Embryonic facial prominence (tissue), 1 donor: ENCODE results near the gene ZNF579.

ENCODE experiments used
- DNase-seq: peaks from one replicate; pipeline ENCODE4 v3.0.0-alpha.2; 2016; ENCODE audit errors: extremely low spot score

Gene ZNF579

GRCh38 chr19:55567708-55568328 is 12.8 kb downstream of the ZNF579 start:
- DNase-seq: no peak

GRCh38 chr19:55566823-55567222 is 13.8 kb downstream of the ZNF579 start:
- DNase-seq: no peak

GRCh38 chr19:55563261-55563690 is 17.4 kb downstream of the ZNF579 start:
- no peak for DNase-seq

- no peak for DNase-seq
Observed at GRCh38 chr19:55559684-55560083, 21.0 kb downstream of the ZNF579 start.

- DNase-seq: no peak
Observed at GRCh38 chr19:55554741-55555152, 25.9 kb downstream of the ZNF579 start.

GRCh38 chr19:55554302-55554701 is 26.3 kb downstream of the ZNF579 start:
- no peak for DNase-seq

- DNase-seq: no peak
Observed at GRCh38 chr19:55553217-55554182, 27.1 kb downstream of the ZNF579 start.

GRCh38 chr19:55552620-55553019 is 28.0 kb downstream of the ZNF579 start:
- peak; percentile 20 for DNase-seq

GRCh38 chr19:55552206-55552605 is 28.4 kb downstream of the ZNF579 start:
- DNase-seq: no peak

- no peak for DNase-seq
Observed at GRCh38 chr19:55550321-55550650, 30.4 kb downstream of the ZNF579 start.

GRCh38 chr19:55549500-55550320 is 30.9 kb downstream of the ZNF579 start:
- DNase-seq: no peak

GRCh38 chr19:55546822-55547614 is 33.6 kb downstream of the ZNF579 start:
- DNase-seq: no peak

- no peak for DNase-seq
Observed at GRCh38 chr19:55546011-55546410, 34.6 kb downstream of the ZNF579 start.

- no peak for DNase-seq
Observed at GRCh38 chr19:55545443-55545842, 35.2 kb downstream of the ZNF579 start, which contains the start of gene SBK3. TSS of gene SBK3 (minus strand) at chr19:55545543. CDS start at chr19:55545543, 0 bp downstream.

GRCh38 chr19:55544776-55545439 is 35.7 kb downstream of the ZNF579 start:
- no peak for DNase-seq

GRCh38 chr19:55544014-55544413 is 36.6 kb downstream of the ZNF579 start:
- DNase-seq: no peak

- DNase-seq: no peak
Observed at GRCh38 chr19:55543567-55543966, 37.1 kb downstream of the ZNF579 start.

- no peak for DNase-seq
Observed at GRCh38 chr19:55542292-55542855, 38.3 kb downstream of the ZNF579 start.

- no peak for DNase-seq
Observed at GRCh38 chr19:55541091-55541490, 39.6 kb downstream of the ZNF579 start.

GRCh38 chr19:55540619-55541018 is 40.0 kb downstream of the ZNF579 start:
- DNase-seq: no peak
